ENCODE data around the gene REXO2. TPM values are rescaled to one million over a fixed set of nuclear protein-coding genes. Genes with fewer than 3 reads are reported as not detected.

The REXO2 gene
- total and polyA plus RNA-seq, 2 of the 8 experiments (the other 6 are each of a cell fraction or from before 2014, with no cell fraction given), result 111 to 114 TPM

- TF ChIP-seq RNF2 (IDR thresholded peaks at IDR 0.05; ENCODE audit: borderline replicate concordance, low read depth, low read length, missing control alignments, poor library complexity, severe bottlenecking) (no peak), MAFK (IDR thresholded peaks at IDR 0.05; ENCODE audit: low read depth, low read length) (no peak), RBBP5 (IDR thresholded peaks at IDR 0.05; ENCODE audit: borderline replicate concordance, low read depth, low read length) (no peak), BRCA1 (IDR thresholded peaks at IDR 0.05; ENCODE audit: low read depth, low read length) (no peak)
Measured at GRCh38 chr11:114463999-114464398, 24.7 kb downstream of the REXO2 start (continued).

All from H1 (cell line).